ENCODE data around the gene CRYBG3. TPM values are rescaled to one million over a fixed set of nuclear protein-coding genes. Genes with fewer than 3 reads are reported as not detected.

CRYBG3 gene
- total RNA-seq, 2 experiments from 2014 or later, result 2.2 to 2.4 TPM

DNA sequence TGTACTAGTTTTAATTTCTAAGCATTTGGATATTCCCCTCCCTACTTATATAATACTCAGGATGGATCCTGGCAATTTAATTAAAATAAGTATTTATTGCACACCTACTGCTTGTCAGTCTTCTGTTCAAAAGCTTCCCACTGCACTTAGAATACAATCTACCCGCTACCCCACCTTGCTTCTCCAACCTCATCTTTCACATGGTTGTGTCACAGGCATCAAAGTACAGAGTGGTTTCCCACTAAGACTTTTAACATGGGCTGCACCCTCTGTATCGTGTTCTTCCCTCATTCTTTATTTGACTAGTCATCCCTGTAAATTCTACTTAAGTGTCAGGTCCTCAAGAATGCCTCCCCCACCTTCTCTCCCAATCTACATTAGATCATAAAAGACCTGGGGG lies 115.4 kb downstream of the CRYBG3 start:
- Mint-ChIP-seq H3K27ac (no peak overlapping the region), H3K4me1 (ENCODE audit: low read depth) (no peaks in the 10 kb centered on the region), H3K4me3 (no peak overlapping the region), H3K27me3 (no peaks in the 10 kb centered on the region), H3K36me3 (ENCODE audit: low read depth) (peaks cover 8% of the 10 kb centered on the region), H3K9me3 (no peaks in the 10 kb centered on the region)
- Histone ChIP-seq H3K36me3 (ENCODE audit: insufficient read depth, low read length) (peaks cover 3% of the 10 kb centered on the region), H3K4me3 (ENCODE audit: low read length) (no peak overlapping the region), H3K4me1 (ENCODE audit: insufficient read depth, low read length) (no peaks in the 10 kb centered on the region), H3K27me3 (ENCODE audit: control insufficient read depth in 1 of 2, insufficient read depth in 2 of 2, low read length in 2 of 2) (no peaks in the 10 kb centered on the region), H3K27ac (ENCODE audit: low read depth in 1 of 2, low read length in 2 of 2) (no peak overlapping the region), H3K9me3 (ENCODE audit: control insufficient read depth in 1 of 2, insufficient read depth in 1 of 2, low read length in 2 of 2) (no peaks in the 10 kb centered on the region)
- POLR2A ChIA-PET, result no interaction called here
- CTCF ChIA-PET, result no interaction called here
- TF ChIP-seq, protein P1, sequence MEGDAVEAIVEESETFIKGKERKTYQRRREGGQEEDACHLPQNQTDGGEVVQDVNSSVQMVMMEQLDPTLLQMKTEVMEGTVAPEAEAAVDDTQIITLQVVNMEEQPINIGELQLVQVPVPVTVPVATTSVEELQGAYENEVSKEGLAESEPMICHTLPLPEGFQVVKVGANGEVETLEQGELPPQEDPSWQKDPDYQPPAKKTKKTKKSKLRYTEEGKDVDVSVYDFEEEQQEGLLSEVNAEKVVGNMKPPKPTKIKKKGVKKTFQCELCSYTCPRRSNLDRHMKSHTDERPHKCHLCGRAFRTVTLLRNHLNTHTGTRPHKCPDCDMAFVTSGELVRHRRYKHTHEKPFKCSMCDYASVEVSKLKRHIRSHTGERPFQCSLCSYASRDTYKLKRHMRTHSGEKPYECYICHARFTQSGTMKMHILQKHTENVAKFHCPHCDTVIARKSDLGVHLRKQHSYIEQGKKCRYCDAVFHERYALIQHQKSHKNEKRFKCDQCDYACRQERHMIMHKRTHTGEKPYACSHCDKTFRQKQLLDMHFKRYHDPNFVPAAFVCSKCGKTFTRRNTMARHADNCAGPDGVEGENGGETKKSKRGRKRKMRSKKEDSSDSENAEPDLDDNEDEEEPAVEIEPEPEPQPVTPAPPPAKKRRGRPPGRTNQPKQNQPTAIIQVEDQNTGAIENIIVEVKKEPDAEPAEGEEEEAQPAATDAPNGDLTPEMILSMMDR (IDR thresholded peaks at IDR 0.05), result no peak
- no peak for ATAC-seq (ENCODE audit: poor library complexity)
- DNase-seq, result no peak
- intact Hi-C loops (cut with DNase I, micrococcal nuclease), result loop anchor here in 1 of 2 experiments (10.0 kb wide), 1 partner anchor 112 kb away; the partner anchor contains the start of gene CRYBG3

DNA sequence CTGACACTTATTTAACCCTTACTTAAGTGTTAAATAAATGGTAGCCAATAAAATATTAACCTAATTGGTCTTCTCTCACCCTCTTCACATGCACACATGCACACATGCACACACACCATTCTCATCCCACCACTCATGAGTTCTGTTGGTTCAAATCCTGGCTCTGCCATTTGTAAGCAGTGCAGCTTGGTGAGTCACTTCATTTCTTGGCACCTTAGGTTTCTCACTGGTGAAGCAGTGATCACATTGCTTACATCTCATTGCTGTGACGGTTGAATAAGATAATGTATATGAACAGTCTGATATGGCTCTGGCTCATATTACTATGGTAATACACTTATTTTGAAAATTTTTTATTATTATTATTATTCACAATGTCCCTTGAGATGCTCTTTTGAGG lies 116.6 kb downstream of the CRYBG3 start:
- intact Hi-C loops (cut with DNase I, micrococcal nuclease), result loop anchor here in 1 of 2 experiments (10.0 kb wide), 1 partner anchor 114 kb away; the partner anchor contains the start of gene CRYBG3
- peaks cover 15% of the 10 kb centered on the region for H3K36me3 Mint-ChIP-seq (ENCODE audit: low read depth)
- no peak overlapping the region for H3K4me3 Mint-ChIP-seq
- H3K36me3 ChIP-seq (ENCODE audit: insufficient read depth, low read length), result peaks cover 15% of the 10 kb centered on the region
- H3K4me3 ChIP-seq (ENCODE audit: low read length), result no peak overlapping the region
- H3K9me3 Mint-ChIP-seq, result no peaks in the 10 kb centered on the region
- POLR2A ChIA-PET, result no interaction called here
- H3K4me1 Mint-ChIP-seq (ENCODE audit: low read depth), result no peaks in the 10 kb centered on the region
- H3K4me1 ChIP-seq (ENCODE audit: insufficient read depth, low read length), result no peaks in the 10 kb centered on the region
- CTCF ChIA-PET, result no interaction called here
- ATAC-seq (ENCODE audit: poor library complexity) (no peak), DNase-seq (no peak)
- no peaks in the 10 kb centered on the region for H3K27me3 Mint-ChIP-seq
- TF ChIP-seq, protein P1 (IDR thresholded peaks at IDR 0.05), result no peak
- H3K9me3 ChIP-seq (ENCODE audit: control insufficient read depth in 1 of 2, insufficient read depth in 1 of 2, low read length in 2 of 2), result no peaks in the 10 kb centered on the region
- no peak overlapping the region for H3K27ac ChIP-seq (ENCODE audit: low read depth in 1 of 2, low read length in 2 of 2)
- no peak overlapping the region for H3K27ac Mint-ChIP-seq
- H3K27me3 ChIP-seq (ENCODE audit: control insufficient read depth in 1 of 2, insufficient read depth in 2 of 2, low read length in 2 of 2), result no peaks in the 10 kb centered on the region

DNA sequence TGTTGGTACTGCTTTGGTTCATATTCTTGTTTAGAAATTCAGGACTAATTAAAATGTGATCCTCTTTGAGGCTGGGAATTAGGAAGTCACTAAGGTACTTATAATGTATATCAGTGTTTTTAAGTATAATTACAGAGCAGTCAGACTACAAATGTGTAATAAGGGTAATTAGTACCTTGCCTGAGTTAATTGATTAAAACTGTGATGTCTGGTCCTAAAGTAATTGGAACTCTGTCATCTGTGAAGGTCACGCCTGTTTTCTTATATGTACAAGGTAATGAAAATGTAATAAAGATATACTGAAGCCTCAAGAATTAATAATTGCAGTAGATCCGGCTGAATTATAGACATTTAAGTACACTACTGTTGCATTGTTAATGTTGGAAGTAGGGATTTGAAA lies 117.6 kb downstream of the CRYBG3 start:
- H3K27ac Mint-ChIP-seq, result no peak overlapping the region
- Histone ChIP-seq H3K36me3 (ENCODE audit: insufficient read depth, low read length) (peaks cover 20% of the 10 kb centered on the region), H3K27me3 (ENCODE audit: control insufficient read depth in 1 of 2, insufficient read depth in 2 of 2, low read length in 2 of 2) (no peaks in the 10 kb centered on the region), H3K27ac (ENCODE audit: low read depth in 1 of 2, low read length in 2 of 2) (no peak overlapping the region), H3K9me3 (ENCODE audit: control insufficient read depth in 1 of 2, insufficient read depth in 1 of 2, low read length in 2 of 2) (no peaks in the 10 kb centered on the region), H3K4me3 (ENCODE audit: low read length) (no peak overlapping the region), H3K4me1 (ENCODE audit: insufficient read depth, low read length) (no peaks in the 10 kb centered on the region)
- H3K36me3 Mint-ChIP-seq (ENCODE audit: low read depth), result peaks cover 24% of the 10 kb centered on the region
- no peaks in the 10 kb centered on the region for H3K27me3 Mint-ChIP-seq
- intact Hi-C loops (cut with DNase I, micrococcal nuclease), result loop anchor here in 1 of 2 experiments (10.0 kb wide), 1 partner anchor 115 kb away; the partner anchor contains the start of gene CRYBG3
- H3K4me3 Mint-ChIP-seq, result no peak overlapping the region
- TF ChIP-seq, protein P1 (IDR thresholded peaks at IDR 0.05), result no peak
- H3K4me1 Mint-ChIP-seq (ENCODE audit: low read depth), result no peaks in the 10 kb centered on the region
- ChIA-PET CTCF (no interaction called here), POLR2A (interaction anchor here (1.1 to 1.7 kb wide), 2 partner anchors 13 to 28 kb away, joined by 3 to 4 read pairs; no protein-coding TSS in a partner anchor)
- ATAC-seq (ENCODE audit: poor library complexity) (no peak), DNase-seq (no peak)
- no peaks in the 10 kb centered on the region for H3K9me3 Mint-ChIP-seq
